K562 (cell line): ENCODE data around the gene PSMB11. TPM values are rescaled to one million over a fixed set of nuclear protein-coding genes. Genes with fewer than 3 reads are reported as not detected.
A peak's percentile ranks its signal among the peaks of the same experiment; 100 is the strongest.

Experiments used
- CREB1 ChIP-seq, 2 experiments: sonication (generic) in 1 of 2; formaldehyde crosslinking in 1 of 2; IDR thresholded peaks; 2 replicates each; pipeline versions ENCODE4 v1.6.1 to v1.8.0; 2012 to 2022; ENCODE audit warnings: inconsistent platforms in 1 of 2, mild to moderate bottlenecking in 1 of 2, missing genetic modification reagents in 1 of 2, moderate library complexity in 1 of 2
- CTBP1 ChIP-seq: fragments of 450-650 bp; IDR thresholded peaks from 2 replicates; pipeline ENCODE4 v1.6.1; 2016; ENCODE audit warnings: borderline replicate concordance
- EP300 ChIP-seq: IDR thresholded peaks from 2 replicates; pipeline ENCODE4 v1.6.1; 2012; ENCODE audit warnings: low read length, improper control_type of control experiment
- GABPB1 ChIP-seq: sonication (generic); formaldehyde crosslinking; IDR thresholded peaks from 2 replicates; pipeline ENCODE4 v1.8.0; 2022; ENCODE audit warnings: mild to moderate bottlenecking, missing genetic modification reagents
- HCFC1 ChIP-seq: IDR thresholded peaks from 2 replicates; pipeline ENCODE4 v1.6.1; 2012; ENCODE audit warnings: low read depth, low read length, improper control_type of control experiment
- HMG20B ChIP-seq: fragments of 250-450 bp; sonication (Bioruptor Pico); IDR thresholded peaks from 2 replicates; pipeline ENCODE4 v1.5.0; 2021; ENCODE audit warnings: mild to moderate bottlenecking
- L3MBTL2 ChIP-seq: fragments of 450-650 bp; IDR thresholded peaks from 2 replicates; pipeline ENCODE4 v1.6.1; 2016; ENCODE audit warnings: mild to moderate bottlenecking, moderate library complexity
- NFATC3 ChIP-seq: fragments of 450-650 bp; IDR thresholded peaks from 2 replicates; pipeline ENCODE4 v1.6.1; 2017; ENCODE audit warnings: mild to moderate bottlenecking
- NFE2 ChIP-seq: IDR thresholded peaks from 2 replicates; pipeline ENCODE4 v1.6.1; 2014; ENCODE audit warnings: antibody characterized with exemption, low read depth
- NFIC ChIP-seq: fragments of 450-650 bp; IDR thresholded peaks from 2 replicates; pipeline ENCODE4 v1.6.1; 2017; ENCODE audit warnings: mild to moderate bottlenecking, inconsistent platforms
- NR3C1 ChIP-seq: sonication (generic); formaldehyde crosslinking; IDR thresholded peaks from 2 replicates; pipeline ENCODE4 v1.8.1; 2022; ENCODE audit warnings: missing genetic modification reagents
- POLR3A ChIP-seq: IDR thresholded peaks from 2 replicates; pipeline ENCODE4 v1.6.1; 2011; ENCODE audit warnings: borderline replicate concordance, mild to moderate bottlenecking, moderate library complexity; ENCODE audit not compliant: insufficient read length, insufficient read depth; ENCODE audit errors: extremely low read depth
- RBM25 ChIP-seq: fragments of 200-400 bp; formaldehyde crosslinking; IDR thresholded peaks from 2 replicates; pipeline ENCODE4 v1.6.1; 2018; ENCODE audit warnings: low read length, low read depth, moderate library complexity; ENCODE audit not compliant: severe bottlenecking
- SAP30 ChIP-seq: fragments of 200-600 bp; sonication (generic); IDR thresholded peaks from 2 replicates; pipeline ENCODE4 v1.6.1; 2012; ENCODE audit warnings: borderline replicate concordance, low read depth, mild to moderate bottlenecking, moderate library complexity, low read length, control low read depth, inconsistent platforms; ENCODE audit not compliant: insufficient read depth, poor library complexity, severe bottlenecking
- TAF1 ChIP-seq: IDR thresholded peaks from 2 replicates; pipeline ENCODE4 v1.6.1; 2011; ENCODE audit warnings: mild to moderate bottlenecking, low read length, moderate library complexity; ENCODE audit not compliant: insufficient read depth, control insufficient read depth, severe bottlenecking; ENCODE audit errors: extremely low read depth
- ZNF384 ChIP-seq: IDR thresholded peaks from 2 replicates; pipeline ENCODE4 v1.6.1; 2012; ENCODE audit warnings: low read depth, low read length, improper control_type of control experiment
- ZNF75A ChIP-seq: fragments of 450-650 bp; formaldehyde crosslinking; IDR thresholded peaks from 2 replicates; pipeline ENCODE4 v1.4.0; 2020; ENCODE audit warnings: mild to moderate bottlenecking
- polyA plus RNA-seq, 8 experiments: library from polyadenylated mRNA; depleted of rRNA in 4 of 8; stranded (reverse) in 5 of 8; unstranded in 3 of 8; fragments of >200 nt; fragmentation: Nextera tagmentation in 2 of 8; fragmentation: Illumina TruSeq in 1 of 8; extraction: Ambion mirVana in 2 of 8; extraction: Trizol in 1 of 8; gene quantifications; 2 replicates each; pipeline versions ENCODE4 v1.2.1 to v1.2.3, GENCODE V29; 2011 to 2014; ENCODE audit warnings: inconsistent platforms in 1 of 8, missing spikeins in 1 of 8
- total RNA-seq, 7 experiments: library from RNA; depleted of rRNA in 6 of 7; stranded (reverse); fragments of >200 nt in 6 of 7; fragmentation: Illumina TruSeq in 2 of 7; extraction: Trizol in 2 of 7; gene quantifications; 2 replicates each; pipeline versions ENCODE4 v1.2.1 to v1.2.3, GENCODE V29; 2011 to 2021; ENCODE audit warnings: low replicate concordance in 1 of 7
- TF ChIP-seq, protein P1 (sequence below): fragments of 450-650 bp; IDR thresholded peaks from 2 replicates; pipeline ENCODE4 v1.6.1; 2014; ENCODE audit warnings: low read depth, mild to moderate bottlenecking, moderate library complexity, borderline replicate concordance
- TF ChIP-seq, protein P2 (sequence below): fragments of 450-650 bp; IDR thresholded peaks from 2 replicates; pipeline ENCODE4 v1.6.1; 2016; ENCODE audit warnings: antibody characterized with exemption
- TF ChIP-seq, protein P3 (sequence below): fragments of 250-450 bp; sonication (Bioruptor Pico); IDR thresholded peaks from 2 replicates; pipeline ENCODE4 v1.5.1; 2021; ENCODE audit warnings: mild to moderate bottlenecking

PSMB11 gene
- total and polyA plus RNA-seq, 9 of the 15 experiments (the other 6 are each of a cell fraction or from before 2014, with no cell fraction given) = not detected

DNA sequence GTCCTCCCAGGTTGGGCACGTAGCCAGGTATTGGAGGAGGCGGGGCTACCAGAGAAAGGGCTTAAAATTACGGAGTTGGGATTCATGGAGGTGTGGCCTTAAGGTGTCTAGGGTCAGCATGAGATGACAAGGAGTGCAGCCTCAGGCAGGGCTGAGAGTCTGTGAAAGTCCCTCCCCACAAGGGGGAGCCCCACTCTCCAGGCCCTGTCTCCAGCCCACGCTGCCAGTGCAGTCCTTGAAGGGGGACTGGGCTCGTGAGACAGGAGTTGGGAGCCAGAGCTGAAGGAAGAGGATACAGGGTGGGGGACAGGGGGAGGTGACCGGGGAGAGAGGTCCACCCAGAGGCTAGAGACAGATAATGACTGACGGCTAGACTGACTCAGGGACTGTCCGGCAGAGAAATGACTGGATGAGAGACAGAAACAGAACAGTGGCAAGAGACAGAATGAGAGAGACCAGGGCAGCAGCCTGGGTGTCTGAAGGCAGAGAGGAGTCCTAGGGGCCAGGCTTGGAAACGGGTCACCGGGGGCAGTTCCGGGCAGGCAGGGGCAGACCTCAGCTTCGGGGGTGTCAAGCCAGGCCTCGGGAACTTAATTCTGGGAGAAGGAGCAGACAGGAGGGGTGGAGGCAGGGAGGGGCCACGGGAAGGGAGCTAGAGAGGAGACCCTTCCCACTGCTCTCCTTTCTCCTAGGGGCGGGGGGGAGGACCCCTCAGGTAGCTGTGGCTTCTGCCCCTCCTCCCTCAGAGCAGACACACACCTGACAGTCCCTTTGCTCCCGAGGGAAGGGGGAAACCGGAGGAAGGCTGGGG is 14.3 kb downstream of the PSMB11 start (continued):
- TF ChIP-seq, protein P1, sequence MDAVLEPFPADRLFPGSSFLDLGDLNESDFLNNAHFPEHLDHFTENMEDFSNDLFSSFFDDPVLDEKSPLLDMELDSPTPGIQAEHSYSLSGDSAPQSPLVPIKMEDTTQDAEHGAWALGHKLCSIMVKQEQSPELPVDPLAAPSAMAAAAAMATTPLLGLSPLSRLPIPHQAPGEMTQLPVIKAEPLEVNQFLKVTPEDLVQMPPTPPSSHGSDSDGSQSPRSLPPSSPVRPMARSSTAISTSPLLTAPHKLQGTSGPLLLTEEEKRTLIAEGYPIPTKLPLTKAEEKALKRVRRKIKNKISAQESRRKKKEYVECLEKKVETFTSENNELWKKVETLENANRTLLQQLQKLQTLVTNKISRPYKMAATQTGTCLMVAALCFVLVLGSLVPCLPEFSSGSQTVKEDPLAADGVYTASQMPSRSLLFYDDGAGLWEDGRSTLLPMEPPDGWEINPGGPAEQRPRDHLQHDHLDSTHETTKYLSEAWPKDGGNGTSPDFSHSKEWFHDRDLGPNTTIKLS = no peak
- TF ChIP-seq NR3C1 (CRISPR knock-in tag) (no peak), GABPB1 (no peak), POLR3A (no peak), NFATC3 (no peak), HMG20B (no peak), SAP30 (no peak), EP300 (no peak), TAF1 (peak; percentile 45), CREB1 (IDR thresholded peaks at IDR 0.05) (no peak), CREB1 (CRISPR knock-in tag; IDR thresholded peaks at IDR 0.05) (0 out of 2 replicates have a peak, but pooled peaks have one; percentile 20), NFE2 (no peak), CTBP1 (peak; percentile 80), NFIC (peak; percentile 34; the same call in 1 of the 2 replicates), ZNF384 (0 out of 2 replicates have a peak, but pooled peaks have one; percentile 19), HCFC1 (peak; percentile 46), RBM25 (no peak), L3MBTL2 (peak; percentile 80), ZNF75A (CRISPR knock-in tag) (no peak)
- TF ChIP-seq, protein P2, sequence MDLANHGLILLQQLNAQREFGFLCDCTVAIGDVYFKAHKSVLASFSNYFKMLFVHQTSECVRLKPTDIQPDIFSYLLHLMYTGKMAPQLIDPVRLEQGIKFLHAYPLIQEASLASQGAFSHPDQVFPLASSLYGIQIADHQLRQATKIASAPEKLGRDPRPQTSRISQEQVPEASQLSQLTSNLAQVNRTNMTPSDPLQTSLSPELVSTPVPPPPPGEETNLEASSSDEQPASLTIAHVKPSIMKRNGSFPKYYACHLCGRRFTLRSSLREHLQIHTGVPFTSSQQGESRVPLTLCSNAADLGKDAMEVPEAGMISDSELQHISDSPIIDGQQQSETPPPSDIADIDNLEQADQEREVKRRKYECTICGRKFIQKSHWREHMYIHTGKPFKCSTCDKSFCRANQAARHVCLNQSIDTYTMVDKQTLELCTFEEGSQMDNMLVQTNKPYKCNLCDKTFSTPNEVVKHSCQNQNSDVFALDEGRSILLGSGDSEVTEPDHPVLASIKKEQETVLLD = peak; percentile 70
- TF ChIP-seq, protein P3, sequence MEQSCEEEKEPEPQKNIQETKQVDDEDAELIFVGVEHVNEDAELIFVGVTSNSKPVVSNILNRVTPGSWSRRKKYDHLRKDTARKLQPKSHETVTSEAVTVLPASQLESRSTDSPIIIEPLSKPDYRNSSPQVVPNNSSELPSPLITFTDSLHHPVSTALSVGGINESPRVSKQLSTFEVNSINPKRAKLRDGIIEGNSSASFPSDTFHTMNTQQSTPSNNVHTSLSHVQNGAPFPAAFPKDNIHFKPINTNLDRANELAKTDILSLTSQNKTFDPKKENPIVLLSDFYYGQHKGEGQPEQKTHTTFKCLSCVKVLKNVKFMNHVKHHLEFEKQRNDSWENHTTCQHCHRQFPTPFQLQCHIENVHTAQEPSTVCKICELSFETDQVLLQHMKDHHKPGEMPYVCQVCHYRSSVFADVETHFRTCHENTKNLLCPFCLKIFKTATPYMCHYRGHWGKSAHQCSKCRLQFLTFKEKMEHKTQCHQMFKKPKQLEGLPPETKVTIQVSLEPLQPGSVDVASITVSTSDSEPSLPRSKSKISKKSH = no peak
